ENCODE data around the gene EFNA5. TPM values are rescaled to one million over a fixed set of nuclear protein-coding genes. Genes with fewer than 3 reads are reported as not detected.
A peak's percentile ranks its signal among the peaks of the same experiment; 100 is the strongest.

The EFNA5 gene
- total and polyA plus RNA-seq, 2 experiments from 2014 or later = 0.64 to 0.86 TPM

DNA sequence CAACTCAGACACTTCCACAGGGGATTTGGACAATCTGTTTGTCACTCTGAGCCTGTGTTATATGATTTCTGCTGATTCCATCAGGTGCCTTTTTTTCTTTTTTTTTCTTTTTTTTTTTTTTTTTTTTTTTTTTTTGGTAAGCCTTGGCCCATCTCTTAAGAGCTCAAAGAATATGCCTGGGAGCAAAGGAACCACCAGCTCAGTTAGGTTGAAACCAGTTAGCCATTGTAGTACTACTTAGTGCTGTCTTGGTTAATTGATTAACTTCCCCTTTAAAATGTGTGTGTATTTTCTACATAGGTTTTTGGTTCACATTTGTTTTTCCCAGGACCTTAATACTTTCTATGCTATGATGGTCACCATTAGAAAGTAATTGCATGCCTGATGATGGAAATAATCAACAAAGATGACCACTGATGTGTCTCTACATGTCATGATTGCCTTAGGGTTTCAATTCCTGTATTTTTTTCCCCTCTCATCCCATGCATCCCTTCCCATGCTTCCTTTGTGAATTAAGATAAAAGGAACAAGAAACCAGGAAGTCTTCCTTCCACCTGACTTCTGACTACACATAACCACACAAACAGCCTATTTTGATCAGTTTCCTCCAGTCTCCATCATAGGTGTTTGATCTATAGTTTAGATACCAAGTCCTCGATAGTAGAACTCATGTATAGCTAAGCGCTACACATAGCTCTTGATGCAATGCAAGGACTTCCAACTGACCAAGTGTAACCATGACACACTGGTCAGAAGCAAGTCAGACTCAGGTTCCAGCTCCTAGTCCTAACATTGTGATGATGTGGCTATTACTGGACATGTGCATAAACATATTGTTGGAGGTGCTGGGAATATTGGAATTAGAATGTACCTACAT lies 306.1 kb downstream of the EFNA5 start:
- H3K9ac ChIP-seq = no peak overlapping the region

DNA sequence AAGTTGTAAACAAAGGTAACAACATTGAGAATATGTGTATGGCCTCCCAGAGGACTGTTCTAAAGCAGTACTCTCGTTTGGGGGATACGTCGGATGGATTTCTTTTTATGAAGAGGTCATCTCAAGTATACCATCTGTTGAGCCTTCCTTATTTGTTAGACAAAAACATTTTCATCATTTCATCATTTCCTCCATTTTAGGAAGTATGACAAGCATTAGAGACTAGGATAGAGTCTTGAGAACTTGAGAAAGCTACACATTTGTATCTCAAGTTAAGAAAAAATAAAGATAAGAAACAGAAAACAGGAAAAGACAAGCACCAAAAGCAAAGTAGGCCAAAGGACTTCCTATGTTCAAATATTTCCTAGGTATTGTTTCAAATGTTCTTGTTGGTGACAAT lies 307.0 kb downstream of the EFNA5 start:
- no peak for DNase-seq
- Histone ChIP-seq H3K9me2 (ENCODE audit: insufficient read depth) (no peaks in the 10 kb centered on the region), H4K20me1 (ENCODE audit: insufficient read depth) (no peaks in the 10 kb centered on the region), H3K27me3 (replicated peaks; ENCODE audit: insufficient read depth) (0 out of 2 replicates have a peak, but pooled peaks cover 7% of the 10 kb centered on the region), H3F3A (ENCODE audit: insufficient read depth) (no peaks in the 10 kb centered on the region), H3K4me1 (ENCODE audit: insufficient read depth) (no peaks in the 10 kb centered on the region), H3K27ac (no peak overlapping the region), H3K9ac (no peak overlapping the region), H2AFZ (no peak overlapping the region), H3K36me3 (ENCODE audit: low read depth) (no peaks in the 10 kb centered on the region), H3K4me3 (no peak overlapping the region), H3K4me2 (ENCODE audit: unreplicated experiment) (no peak overlapping the region), H3K79me2 (ENCODE audit: insufficient read depth) (no peaks in the 10 kb centered on the region), H3K9me3 (ENCODE audit: low read depth) (no peaks in the 10 kb centered on the region)
- WGBS, 2 experiments (ENCODE audit: low coverage in 1 of 2, low lambda C conversion rate in 2 of 2, missing lambda C conversion rate in 2 of 2) = 74 to 81% methylated on average over 3 of the region's 3 CpGs
- in situ Hi-C loops (cut with MboI) = no loop called here
- no peak for TF ChIP-seq EZH2 (IDR thresholded peaks at IDR 0.05; ENCODE audit: insufficient read depth, poor library complexity, severe bottlenecking)
- TF ChIP-seq EZH2phosphoT487 (IDR thresholded peaks at IDR 0.05; ENCODE audit: insufficient read depth, low read depth) = no peak

More for the DNA sequence above, 306.1 kb downstream of the EFNA5 start:
- in situ Hi-C loops (cut with MboI) = no loop called here
- DNase-seq = no peak
- Histone ChIP-seq H3F3A (ENCODE audit: insufficient read depth) (no peaks in the 10 kb centered on the region), H3K4me2 (ENCODE audit: unreplicated experiment) (no peak overlapping the region), H3K36me3 (ENCODE audit: low read depth) (no peaks in the 10 kb centered on the region), H4K20me1 (ENCODE audit: insufficient read depth) (no peaks in the 10 kb centered on the region), H3K4me3 (no peak overlapping the region), H3K9me3 (ENCODE audit: low read depth) (no peaks in the 10 kb centered on the region), H3K79me2 (ENCODE audit: insufficient read depth) (no peaks in the 10 kb centered on the region), H3K27me3 (replicated peaks; ENCODE audit: insufficient read depth) (0 out of 2 replicates have a peak, but pooled peaks cover 13% of the 10 kb centered on the region), H3K27ac (no peak overlapping the region), H3K9me2 (ENCODE audit: insufficient read depth) (no peaks in the 10 kb centered on the region), H3K4me1 (ENCODE audit: insufficient read depth) (no peaks in the 10 kb centered on the region), H2AFZ (no peak overlapping the region)
- TF ChIP-seq EZH2phosphoT487 (IDR thresholded peaks at IDR 0.05; ENCODE audit: insufficient read depth, low read depth) (no peak), EZH2 (IDR thresholded peaks at IDR 0.05; ENCODE audit: insufficient read depth, poor library complexity, severe bottlenecking) (no peak)
- WGBS, 2 experiments (ENCODE audit: low coverage in 1 of 2, low lambda C conversion rate in 2 of 2, missing lambda C conversion rate in 2 of 2) = 82 to 95% methylated on average over 2 of the region's 2 CpGs

GRCh38 chr5:107361945-107362344 lies 308.8 kb downstream of the EFNA5 start:
- H3K9me3 ChIP-seq (ENCODE audit: low read depth) = no peaks in the 10 kb centered on the region
- H3K9ac ChIP-seq = no peak overlapping the region
- peak; percentile 54 for DNase-seq
- in situ Hi-C loops (cut with MboI) = no loop called here
- H2AFZ ChIP-seq = no peak overlapping the region
- no peaks in the 10 kb centered on the region for H3K4me1 ChIP-seq (ENCODE audit: insufficient read depth)
- H3F3A ChIP-seq (ENCODE audit: insufficient read depth) = no peaks in the 10 kb centered on the region
- no peak overlapping the region for H3K4me2 ChIP-seq (ENCODE audit: unreplicated experiment)
- no peaks in the 10 kb centered on the region for H3K36me3 ChIP-seq (ENCODE audit: low read depth)
- no peak overlapping the region for H3K27ac ChIP-seq
- no peaks in the 10 kb centered on the region for H3K9me2 ChIP-seq (ENCODE audit: insufficient read depth)
- H3K4me3 ChIP-seq = no peak overlapping the region
- WGBS, 2 experiments (ENCODE audit: low coverage in 1 of 2, low lambda C conversion rate in 2 of 2, missing lambda C conversion rate in 2 of 2) = 28 to 39% methylated on average over 4 of the region's 4 CpGs
- no peaks in the 10 kb centered on the region for H4K20me1 ChIP-seq (ENCODE audit: insufficient read depth)
- H3K27me3 ChIP-seq (replicated peaks; ENCODE audit: insufficient read depth) = 0 out of 2 replicates have a peak, but pooled peaks cover 3% of the 10 kb centered on the region
- TF ChIP-seq EZH2 (IDR thresholded peaks at IDR 0.05; ENCODE audit: insufficient read depth, poor library complexity, severe bottlenecking) = no peak
- no peaks in the 10 kb centered on the region for H3K79me2 ChIP-seq (ENCODE audit: insufficient read depth)

- Histone ChIP-seq H3K9me3 (ENCODE audit: low read depth) (no peaks in the 10 kb centered on the region), H3K36me3 (ENCODE audit: low read depth) (no peaks in the 10 kb centered on the region), H4K20me1 (ENCODE audit: insufficient read depth) (no peaks in the 10 kb centered on the region), H3K9ac (no peak overlapping the region), H3K79me2 (ENCODE audit: insufficient read depth) (no peaks in the 10 kb centered on the region), H2AFZ (no peak overlapping the region), H3K27ac (no peak overlapping the region), H3F3A (ENCODE audit: insufficient read depth) (no peaks in the 10 kb centered on the region), H3K9me2 (ENCODE audit: insufficient read depth) (no peaks in the 10 kb centered on the region), H3K4me2 (ENCODE audit: unreplicated experiment) (no peak overlapping the region), H3K4me1 (ENCODE audit: insufficient read depth) (no peaks in the 10 kb centered on the region), H3K27me3 (replicated peaks; ENCODE audit: insufficient read depth) (no peaks in the 10 kb centered on the region), H3K4me3 (no peak overlapping the region)
- WGBS, 2 experiments (ENCODE audit: low coverage in 1 of 2, low lambda C conversion rate in 2 of 2, missing lambda C conversion rate in 2 of 2) = 59 to 82% methylated on average over 2 of the region's 2 CpGs
- no peak for DNase-seq
- no peak for TF ChIP-seq EZH2phosphoT487 (IDR thresholded peaks at IDR 0.05; ENCODE audit: insufficient read depth, low read depth)
- no peak for TF ChIP-seq EZH2 (IDR thresholded peaks at IDR 0.05; ENCODE audit: insufficient read depth, poor library complexity, severe bottlenecking)
- in situ Hi-C loops (cut with MboI) = no loop called here
Observed at GRCh38 chr5:107359916-107360234, 310.9 kb downstream of the EFNA5 start.
